ENCODE results near the gene FBXL12.

DNA sequence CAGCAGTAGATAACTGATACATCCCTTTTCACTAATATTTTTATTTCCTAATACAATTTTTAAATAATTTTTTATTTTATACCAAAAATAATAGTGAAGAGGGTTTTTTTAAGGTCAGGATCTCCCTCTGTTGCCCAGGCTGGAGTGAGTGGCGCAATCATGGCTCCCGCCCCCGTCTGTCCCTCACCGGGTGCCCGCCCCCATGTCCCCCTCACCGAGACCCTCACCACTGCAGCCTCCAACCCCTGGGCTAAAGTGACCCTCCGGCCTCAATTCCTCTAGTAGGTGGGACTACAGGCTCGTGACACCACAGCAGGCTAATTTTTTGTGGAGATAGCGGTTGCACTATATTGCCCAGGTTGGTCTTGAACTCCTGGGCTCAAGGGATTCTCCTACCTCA, 32.5 kb downstream of the FBXL12 start:
- no peak for TF ChIP-seq EZH2 (IDR thresholded peaks at IDR 0.05; ENCODE audit: borderline replicate concordance, low read depth, low read length, poor library complexity, severe bottlenecking)
- TF ChIP-seq, protein P1, sequence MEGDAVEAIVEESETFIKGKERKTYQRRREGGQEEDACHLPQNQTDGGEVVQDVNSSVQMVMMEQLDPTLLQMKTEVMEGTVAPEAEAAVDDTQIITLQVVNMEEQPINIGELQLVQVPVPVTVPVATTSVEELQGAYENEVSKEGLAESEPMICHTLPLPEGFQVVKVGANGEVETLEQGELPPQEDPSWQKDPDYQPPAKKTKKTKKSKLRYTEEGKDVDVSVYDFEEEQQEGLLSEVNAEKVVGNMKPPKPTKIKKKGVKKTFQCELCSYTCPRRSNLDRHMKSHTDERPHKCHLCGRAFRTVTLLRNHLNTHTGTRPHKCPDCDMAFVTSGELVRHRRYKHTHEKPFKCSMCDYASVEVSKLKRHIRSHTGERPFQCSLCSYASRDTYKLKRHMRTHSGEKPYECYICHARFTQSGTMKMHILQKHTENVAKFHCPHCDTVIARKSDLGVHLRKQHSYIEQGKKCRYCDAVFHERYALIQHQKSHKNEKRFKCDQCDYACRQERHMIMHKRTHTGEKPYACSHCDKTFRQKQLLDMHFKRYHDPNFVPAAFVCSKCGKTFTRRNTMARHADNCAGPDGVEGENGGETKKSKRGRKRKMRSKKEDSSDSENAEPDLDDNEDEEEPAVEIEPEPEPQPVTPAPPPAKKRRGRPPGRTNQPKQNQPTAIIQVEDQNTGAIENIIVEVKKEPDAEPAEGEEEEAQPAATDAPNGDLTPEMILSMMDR (conservative IDR thresholded peaks at IDR 0.05; ENCODE audit: low read depth, low read length), result no peak
